ENCODE data around the gene TBX4.

GRCh38 chr17:61444075-61444474, 8.1 kb upstream of the TBX4 start:
- TF ChIP-seq POLR2A (IDR thresholded peaks at IDR 0.05; ENCODE audit: low read length) (no peak), CBX8 (IDR thresholded peaks at IDR 0.05) (no peak), CTCF (IDR thresholded peaks at IDR 0.05) (no peak), ZSCAN20 (CRISPR knock-in tag; IDR thresholded peaks at IDR 0.05) (no peak), MYC (IDR thresholded peaks at IDR 0.05; ENCODE audit: borderline replicate concordance, low read length) (no peak), HOXB5 (CRISPR knock-in tag; IDR thresholded peaks at IDR 0.05) (no peak)

Data from A549 (cell line).